Endometrial microvascular endothelial cells (primary cell): ENCODE measurements around the gene FOXN4. TPM values are rescaled to one million over a fixed set of nuclear protein-coding genes. Genes with fewer than 3 reads are reported as not detected.
"Not testable (repeated sequence)": the region's sequence is repeated elsewhere in the genome, so short reads cannot be mapped to it uniquely, and the experiment has no call there.

Experiments
- in situ Hi-C: cut with HindIII; loops from 2 replicates; pipeline ENCODE4 v1.10.0; 2017; ENCODE audit warnings: low sequenced_read_pairs, low pct_unique_long_range_greater_than_20kb; ENCODE audit errors: inconsistent ontology term
- total RNA-seq: library from RNA; depleted of rRNA; stranded (reverse); fragments of >200 nt; gene quantifications from one replicate; pipeline ENCODE4 v1.2.3, GENCODE V29; 2015; ENCODE audit errors: inconsistent ontology term

FOXN4 gene, protein sequence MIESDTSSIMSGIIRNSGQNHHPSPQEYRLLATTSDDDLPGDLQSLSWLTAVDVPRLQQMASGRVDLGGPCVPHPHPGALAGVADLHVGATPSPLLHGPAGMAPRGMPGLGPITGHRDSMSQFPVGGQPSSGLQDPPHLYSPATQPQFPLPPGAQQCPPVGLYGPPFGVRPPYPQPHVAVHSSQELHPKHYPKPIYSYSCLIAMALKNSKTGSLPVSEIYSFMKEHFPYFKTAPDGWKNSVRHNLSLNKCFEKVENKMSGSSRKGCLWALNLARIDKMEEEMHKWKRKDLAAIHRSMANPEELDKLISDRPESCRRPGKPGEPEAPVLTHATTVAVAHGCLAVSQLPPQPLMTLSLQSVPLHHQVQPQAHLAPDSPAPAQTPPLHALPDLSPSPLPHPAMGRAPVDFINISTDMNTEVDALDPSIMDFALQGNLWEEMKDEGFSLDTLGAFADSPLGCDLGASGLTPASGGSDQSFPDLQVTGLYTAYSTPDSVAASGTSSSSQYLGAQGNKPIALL
- not detected for total RNA-seq

DNA sequence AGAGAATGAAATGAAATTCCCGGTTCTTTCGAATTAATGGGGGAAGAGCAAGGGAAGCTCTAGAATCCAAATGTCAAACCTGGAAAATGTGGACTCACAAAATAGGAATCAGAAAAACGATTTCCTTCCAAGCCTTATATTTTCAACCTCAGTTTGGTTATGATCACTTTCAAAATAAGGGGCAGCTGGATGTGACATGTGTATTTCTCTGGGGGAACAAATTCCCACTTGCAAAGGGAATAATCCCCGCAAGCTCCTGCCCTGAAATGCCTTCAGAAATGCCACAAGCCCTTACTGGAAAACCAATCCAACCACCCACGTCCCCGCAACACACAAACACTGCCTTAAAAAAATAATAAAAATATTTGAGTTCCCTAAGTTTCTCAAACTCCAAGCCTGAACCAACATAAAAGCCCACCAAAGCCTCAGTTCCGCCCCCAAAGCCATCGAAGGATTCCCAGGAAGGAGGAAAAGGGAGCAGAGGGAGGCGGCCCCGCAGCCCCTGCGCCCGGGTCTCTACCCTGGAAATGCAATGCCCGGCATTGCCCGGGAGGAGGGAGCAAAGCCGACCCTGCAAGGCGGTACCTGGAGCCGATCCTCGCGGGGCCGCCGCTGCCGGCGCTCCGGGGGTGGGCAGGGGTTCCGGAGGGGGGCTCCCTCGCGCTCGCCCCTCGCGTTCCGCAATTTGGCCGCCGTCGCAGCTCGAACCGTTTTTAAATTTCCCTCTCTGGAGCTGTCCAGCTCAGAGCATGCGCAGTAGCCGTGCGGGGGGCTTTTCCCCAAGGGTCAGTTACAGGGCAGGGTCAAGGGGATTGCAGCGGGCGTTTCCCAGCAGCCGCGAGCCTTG is at the start of gene FOXN4:
Gene FOXN4, minus strand, starts transcription at position 751 of the 847 bp plus-strand sequence. CDS start 963 bp downstream, outside the sequence.
- in situ Hi-C loops: no loop called here

DNA sequence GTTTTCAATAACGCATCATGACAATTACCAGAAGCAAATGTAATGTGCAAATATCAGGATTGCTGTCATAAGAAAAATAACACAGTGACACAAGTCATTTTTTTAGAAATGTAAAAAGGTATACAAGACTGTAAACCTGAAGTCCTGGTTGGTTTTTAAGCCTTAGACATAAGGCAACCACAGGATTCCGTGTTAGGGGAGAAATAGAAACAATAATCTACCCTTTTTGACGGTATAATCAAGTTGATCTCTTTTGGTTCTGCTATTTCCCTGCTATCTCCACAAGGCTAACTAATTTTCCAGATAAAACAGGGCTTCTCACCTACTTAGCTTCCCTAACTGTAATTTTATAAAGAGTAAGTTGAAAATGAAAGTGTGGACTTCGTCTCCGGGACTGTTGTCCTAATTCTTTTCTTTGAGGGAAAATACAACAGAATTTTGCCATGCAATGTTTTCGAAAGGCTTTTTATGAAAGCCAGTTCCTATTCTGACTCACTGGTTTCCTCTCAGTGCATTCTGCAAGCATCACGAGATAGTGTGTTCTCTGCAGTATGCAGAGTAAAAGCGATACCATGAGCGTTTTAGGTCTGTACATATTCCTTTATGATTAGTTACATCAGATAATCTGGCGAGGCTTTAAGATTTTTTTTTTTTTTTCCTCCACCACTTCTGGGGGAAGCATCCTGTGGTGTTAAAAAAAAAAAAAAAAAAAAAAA is 49.2 kb upstream of the FOXN4 start:
- in situ Hi-C loops: no loop called here

DNA sequence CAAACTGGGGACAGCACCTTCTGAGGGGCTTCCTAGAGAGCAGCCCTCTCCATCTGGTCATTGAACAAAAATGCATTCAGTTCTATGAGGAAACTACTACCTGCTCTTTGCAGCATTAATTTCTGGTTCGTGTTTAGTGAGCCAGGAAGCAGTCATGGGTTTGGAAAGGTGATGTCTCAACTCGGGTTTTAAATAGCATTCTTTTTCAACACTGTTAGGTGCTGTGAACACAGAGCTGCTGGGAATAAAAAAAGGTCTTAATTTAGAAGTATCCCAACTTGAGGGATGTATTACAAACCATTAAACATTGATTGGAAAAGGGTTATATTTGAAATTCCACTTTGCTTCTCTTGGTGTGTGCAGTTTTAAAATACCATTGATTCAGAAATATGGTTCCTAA is 47.9 kb upstream of the FOXN4 start:
- in situ Hi-C loops: no loop called here

DNA sequence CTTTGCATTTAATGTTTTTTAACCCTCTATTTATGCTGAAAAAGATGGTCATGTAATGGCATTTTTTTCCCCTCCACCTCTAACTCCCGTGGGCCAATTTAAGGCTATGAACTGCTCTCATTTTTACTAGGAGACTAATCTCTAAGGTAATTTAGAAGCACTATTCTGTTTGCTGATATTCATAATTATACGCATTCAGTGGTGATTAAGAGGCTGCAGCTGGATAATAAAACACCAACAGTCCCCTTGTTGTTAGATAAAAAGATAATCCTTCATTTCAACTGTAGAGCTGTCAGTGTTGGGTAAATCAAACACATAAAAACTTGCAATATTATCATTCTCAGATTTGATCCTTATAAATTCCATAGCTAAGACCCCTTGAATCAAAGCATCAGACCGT is 47.5 kb upstream of the FOXN4 start:
- in situ Hi-C loops: no loop called here

DNA sequence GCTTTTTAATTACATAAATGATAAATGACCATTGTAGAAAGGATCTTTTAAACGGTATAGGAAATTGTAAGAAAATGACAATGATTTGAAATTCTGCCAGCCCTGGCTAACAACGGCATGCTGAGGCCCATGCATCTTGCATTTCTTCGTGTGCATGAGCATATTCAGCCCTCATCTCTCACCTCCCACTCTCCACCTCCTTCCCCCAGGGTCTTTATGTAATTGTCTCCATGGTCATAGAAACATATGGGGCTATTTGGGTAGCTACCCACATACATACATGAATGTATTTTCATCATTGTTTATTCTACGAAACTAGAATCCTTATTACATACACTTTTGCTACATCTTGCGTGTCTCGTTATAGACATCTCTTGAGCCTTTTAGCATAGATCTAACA is 43.1 kb upstream of the FOXN4 start:
- in situ Hi-C loops: no loop called here

DNA sequence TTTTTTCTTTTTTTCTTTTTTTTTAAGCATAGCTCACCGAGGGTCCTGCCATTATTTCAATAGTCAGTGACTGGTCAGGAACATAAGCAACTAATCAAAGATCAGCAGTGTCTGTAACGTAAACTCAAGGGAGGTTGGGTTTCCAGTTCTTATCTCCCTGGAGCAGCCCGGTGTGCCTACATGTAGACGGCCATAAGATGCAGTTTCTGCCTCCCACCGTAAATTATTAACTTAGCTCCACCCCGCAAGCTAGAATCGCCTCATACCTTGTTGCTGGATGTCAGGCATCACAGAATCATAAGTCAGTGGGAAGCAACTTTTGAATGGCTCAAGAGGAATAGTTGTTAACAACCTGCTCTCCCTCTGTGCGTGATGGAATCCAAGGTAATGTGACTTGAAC is 38.5 kb upstream of the FOXN4 start, which contains the start of gene MYO1H:
Gene MYO1H, plus strand, starts transcription at position 312 of the 400 bp plus-strand sequence. Its CDS starts 61 bp downstream, at position 373.
- in situ Hi-C loops: no loop called here

DNA sequence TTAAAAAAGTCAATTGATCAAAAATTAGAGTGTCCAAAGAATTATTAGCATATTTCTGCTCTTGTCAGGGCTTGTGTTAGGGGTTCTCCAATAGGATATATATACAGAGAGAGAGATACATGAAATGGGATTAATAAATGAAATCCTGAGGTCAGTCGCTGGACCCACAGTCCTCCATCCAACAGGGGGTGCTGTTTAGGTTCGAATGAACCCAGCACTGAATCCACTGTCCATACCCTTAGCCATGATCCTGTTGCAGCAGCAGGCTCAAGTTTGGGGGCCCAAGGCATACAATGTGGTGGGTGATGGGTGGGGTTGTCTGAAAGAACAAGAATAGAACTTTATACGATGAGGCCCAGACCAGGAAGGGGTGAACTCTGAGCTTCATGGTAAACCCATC is 37.8 kb upstream of the FOXN4 start:
- in situ Hi-C loops: no loop called here

DNA sequence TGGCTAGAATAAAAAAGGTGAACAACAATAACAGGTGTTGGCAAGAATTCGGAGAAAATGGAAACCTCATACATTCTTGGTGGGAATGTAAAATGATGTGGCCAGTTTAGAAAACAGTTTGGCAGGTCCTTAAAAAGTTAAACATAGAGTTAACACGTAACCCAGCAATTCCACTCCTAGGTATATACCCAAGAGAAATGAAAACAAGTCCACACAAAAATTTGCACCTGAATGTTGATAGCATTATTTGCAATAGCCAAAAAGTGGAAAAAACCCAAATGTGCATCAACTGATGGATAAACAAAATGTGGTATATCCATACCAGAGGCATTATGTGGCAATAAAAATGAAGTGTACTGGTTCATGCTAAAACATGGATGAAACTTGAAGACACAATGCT is 36.3 kb upstream of the FOXN4 start:
- in situ Hi-C loops: no loop called here

DNA sequence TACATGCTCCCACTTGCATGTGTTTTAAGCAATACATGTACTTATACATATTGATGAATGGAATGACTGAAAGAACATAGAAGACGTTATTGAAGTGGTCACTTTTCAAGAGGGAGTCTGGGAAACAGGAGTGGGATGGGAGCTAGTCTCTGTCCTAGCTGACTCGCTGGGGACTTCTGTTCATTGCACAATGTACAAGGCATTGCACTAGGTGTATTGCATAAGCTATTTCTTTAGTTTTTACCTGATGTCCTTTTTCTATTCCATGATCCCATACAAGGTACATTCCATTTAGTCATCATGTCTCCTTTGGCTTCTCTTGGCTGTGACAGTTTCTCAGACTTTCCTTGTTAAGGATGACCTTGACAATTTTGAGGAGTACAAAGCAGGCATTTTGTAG is 34.6 kb upstream of the FOXN4 start:
- in situ Hi-C loops: no loop called here

DNA sequence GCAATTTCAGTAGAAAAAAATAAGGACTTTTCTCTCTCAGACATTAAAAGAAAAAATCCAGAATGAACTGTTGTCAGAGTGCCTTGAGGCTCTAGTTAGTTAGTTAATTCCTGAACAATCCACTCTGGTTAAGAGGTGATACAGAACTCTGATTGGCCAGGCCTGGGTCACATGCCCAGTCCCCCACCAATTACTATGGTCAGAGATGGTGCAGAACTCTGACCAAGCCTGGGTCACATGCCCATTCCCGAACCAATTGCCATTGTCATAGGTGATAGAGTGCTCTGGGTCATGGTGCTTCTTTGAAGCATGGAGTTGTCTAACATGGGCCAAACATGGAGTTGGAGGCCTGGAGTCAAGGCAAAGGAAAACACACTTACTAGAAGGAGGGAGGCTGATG is 27.5 kb upstream of the FOXN4 start:
- in situ Hi-C loops: no loop called here

DNA sequence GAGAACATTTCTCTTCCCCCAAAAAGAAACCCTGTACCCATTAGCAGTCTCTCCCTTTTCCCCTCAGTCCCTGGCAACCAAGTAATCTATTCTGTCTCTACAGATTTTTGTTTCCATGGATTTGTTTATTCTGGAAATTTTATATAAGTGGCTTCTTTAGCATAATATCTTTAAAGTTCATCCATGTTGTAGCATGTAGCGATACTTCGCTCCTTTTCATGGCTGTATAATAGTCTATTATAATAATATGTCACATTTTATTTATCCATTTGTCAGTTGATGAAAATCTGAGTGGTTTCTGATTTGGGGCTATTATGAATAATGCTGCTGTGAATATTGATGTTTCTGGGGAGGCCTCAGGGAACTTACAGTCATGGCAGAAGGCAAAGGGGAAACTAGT is 25.8 kb upstream of the FOXN4 start:
- in situ Hi-C loops: no loop called here

DNA sequence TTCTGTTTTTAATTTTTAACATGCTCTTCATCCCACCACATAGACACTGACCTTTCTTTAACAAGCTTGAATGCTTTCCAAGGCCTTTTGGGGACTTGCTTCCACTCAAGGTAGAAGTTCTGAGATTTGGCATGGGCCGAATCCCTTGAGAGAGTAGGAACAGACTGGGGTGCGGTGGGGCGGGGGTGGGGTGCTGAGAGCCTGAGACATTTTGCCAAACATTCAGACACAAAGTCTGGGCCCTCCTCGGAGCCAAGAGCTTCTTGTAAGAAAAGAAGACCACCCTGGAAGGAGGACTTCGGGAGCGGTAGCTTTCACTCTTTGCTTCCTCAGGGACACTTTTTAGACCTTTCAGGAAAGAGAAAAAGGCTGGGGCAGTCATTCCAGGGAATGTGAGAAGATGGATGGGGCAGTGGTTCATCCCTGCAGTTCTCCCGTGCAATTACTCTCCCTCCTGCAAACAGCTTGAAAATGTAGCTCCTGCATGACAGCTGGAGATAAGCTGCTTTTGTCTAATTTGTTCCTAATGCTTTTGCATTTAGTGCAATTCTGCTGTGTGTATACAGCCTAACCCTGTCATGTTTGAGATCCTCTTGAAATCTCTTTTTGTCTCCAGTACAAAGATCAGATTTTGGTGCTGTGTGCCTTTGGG is 22.3 kb upstream of the FOXN4 start:
- in situ Hi-C loops: no loop called here

DNA sequence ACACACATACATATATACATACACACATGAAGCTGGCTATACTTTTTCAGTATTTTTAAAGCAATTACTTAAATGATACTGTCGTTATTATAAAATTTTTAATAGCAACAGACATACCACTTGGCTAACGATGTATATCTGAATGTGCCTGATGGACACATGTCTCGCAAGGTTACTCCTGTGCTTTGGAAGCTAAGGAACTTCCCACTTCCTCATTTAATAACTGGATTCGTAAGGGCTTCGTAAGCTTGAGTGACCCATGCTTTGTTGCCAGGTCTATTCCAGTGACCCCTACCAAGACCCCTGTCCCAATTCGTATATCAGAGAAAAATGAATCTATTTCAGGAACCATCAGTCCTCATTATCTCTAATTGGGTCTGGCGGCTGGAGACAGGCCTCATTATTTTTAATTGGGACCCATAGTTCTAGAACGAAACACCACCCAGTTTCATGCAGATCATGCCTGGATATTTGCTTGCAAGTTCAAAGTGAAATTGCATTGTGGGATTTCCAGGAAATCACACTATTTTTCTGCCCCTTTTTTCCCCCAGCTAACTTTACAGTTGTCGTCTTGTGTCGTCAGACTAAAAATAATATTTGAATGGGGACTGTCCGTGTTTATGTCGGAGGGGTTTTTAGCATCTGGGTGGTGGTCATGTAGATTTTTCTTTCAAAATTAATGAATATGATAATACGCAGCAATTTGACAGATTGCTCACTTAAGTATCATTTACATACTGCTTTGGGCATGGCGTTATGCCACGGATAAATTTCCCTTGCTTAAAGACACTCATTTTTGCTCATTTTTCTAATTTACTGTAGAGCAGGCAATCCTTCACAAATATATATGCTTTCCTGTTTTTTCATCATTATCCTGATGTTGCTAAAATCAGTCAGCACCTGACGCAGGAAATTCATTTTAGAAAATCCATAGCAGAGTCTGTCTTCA is 21.5 kb upstream of the FOXN4 start:
- in situ Hi-C loops: no loop called here

DNA sequence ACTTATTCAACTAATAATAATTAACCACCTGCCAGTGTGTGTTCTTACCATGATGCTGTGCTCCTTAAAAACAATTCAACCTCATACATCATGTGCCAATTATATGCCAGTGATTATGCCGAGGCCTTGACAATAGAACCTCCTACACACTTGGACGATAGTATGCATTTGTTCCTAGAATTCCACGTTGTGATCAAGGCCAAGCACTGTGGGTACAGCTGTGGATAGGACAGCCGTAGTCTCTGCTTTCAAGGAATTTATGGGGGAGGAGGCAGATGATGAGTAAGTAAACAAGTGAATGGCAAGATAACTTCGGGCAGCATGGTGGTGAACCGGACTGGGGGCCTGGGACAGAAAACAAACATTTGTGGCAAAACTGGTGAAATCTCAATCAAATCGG is 20.6 kb upstream of the FOXN4 start:
- in situ Hi-C loops: no loop called here

DNA sequence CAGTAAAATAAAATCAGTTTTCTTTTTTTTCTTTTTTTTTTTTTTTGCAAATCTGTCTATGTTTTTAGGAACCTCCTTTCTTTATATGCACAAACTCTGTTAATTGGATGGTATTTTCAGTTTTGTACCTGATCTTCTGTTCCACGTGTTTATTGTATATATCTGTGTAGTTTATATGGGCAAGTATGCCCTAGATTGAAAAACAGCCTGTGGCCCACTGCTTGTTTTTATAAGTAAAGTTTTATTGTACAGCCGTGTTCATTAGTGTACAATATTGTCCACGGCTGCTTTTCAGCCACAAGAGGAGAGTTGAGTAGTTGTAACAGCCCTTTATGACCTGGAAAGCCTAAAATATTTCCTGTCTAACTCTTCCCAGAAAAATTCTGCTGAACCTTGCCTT is 19.9 kb upstream of the FOXN4 start:
- in situ Hi-C loops: no loop called here

DNA sequence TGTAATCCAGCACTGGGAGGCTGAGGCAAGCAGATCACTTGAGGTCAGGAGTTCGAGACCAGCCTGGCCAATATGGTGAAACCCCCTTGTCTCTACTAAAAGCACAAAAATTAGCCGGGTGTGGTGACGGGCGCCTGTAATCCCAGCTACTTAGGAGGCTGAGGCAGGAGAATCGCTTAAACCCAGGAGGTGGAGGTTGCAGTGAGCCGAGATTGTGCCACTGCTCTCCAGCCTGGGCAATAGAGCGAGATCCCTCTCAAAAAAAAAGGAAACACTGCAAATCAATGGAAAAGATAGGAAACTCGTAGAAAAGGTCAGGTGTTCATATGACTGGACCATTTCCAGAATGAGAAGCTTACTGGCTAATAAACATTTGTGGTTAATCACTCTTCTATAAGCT is 12.2 kb upstream of the FOXN4 start:
- in situ Hi-C loops: not testable (repeated sequence)

DNA sequence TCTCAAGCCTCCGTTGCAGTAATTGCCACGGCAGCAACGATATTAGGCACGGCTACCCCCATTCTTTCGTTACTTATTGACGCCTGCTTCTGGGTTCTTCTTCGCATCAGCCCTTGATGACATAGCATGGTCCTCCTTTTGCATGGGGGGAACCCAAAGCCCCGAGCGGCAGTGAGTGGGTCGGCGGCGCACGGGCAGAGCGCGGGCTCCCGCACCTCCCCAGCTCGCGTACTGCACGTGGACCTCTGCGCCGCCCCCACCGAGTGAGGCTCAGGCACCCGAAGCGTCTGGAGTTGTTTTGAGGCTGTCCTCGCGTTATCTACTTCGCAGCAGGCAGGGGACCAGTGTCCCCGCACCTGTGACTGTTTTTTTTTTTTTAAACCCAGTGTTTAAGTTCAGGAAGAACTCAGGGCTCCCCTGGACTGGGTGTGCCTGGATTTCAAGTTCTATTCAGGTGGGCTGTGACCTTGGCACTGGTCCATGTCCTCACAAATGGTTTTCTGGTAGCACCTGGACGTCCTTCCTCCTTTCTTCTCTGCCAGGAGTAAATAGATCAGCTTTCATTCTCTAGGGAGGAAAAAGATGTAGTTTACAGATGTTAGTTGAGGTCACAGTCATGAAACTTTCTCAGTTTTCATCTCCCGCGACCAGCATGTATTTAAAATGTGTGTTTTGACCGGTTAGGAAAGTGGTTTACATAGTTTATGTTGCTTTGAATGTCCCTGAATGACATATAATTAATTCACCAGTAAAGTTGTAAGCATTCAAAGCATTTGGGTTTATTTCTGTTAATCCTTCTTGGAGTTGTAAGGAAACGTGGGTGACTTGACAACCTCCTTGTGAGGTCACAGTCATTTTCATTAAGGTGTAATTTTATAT is 1.4 kb upstream of the FOXN4 start:
- in situ Hi-C loops: no loop called here
